Activated CD4-positive, alpha-beta T cell treated with anti-CD3 and anti-CD28 coated beads, Interleukin-2, amount 10 ng/mL, durations not matched to agents 24 days and 14 days (primary cell): ENCODE results near the gene DRP2. TPM values are rescaled to one million over a fixed set of nuclear protein-coding genes. Genes with fewer than 3 reads are reported as not detected.
A peak's percentile ranks its signal among the peaks of the same experiment; 100 is the strongest.
"Not testable (repeated sequence)": the region's sequence is repeated elsewhere in the genome, so short reads cannot be mapped to it uniquely, and the experiment has no call there.

Source experiments
- DNase-seq: peaks from one replicate; pipeline ENCODE4 v3.0.0; 2022
- H3K27ac Mint-ChIP-seq: one replicate; pipeline ENCODE4 v1.8.0; 2022; ENCODE audit warnings: mild to moderate bottlenecking, mixed read lengths
- H3K27me3 Mint-ChIP-seq: one replicate; pipeline ENCODE4 v1.8.0; 2022; ENCODE audit warnings: mixed read lengths
- H3K36me3 Mint-ChIP-seq: one replicate; pipeline ENCODE4 v1.8.0; 2022; ENCODE audit warnings: low read depth, mild to moderate bottlenecking, mixed read lengths
- H3K4me1 Mint-ChIP-seq: one replicate; pipeline ENCODE4 v1.8.0; 2021; ENCODE audit warnings: mixed read lengths
- H3K4me3 Mint-ChIP-seq: one replicate; pipeline ENCODE4 v1.8.0; 2022; ENCODE audit warnings: mild to moderate bottlenecking, moderate library complexity, mixed read lengths
- H3K9me3 Mint-ChIP-seq: one replicate; pipeline ENCODE4 v1.8.0; 2021; ENCODE audit warnings: mixed read lengths
- intact Hi-C: fragments of 100-400 bp; cut with micrococcal nuclease; formaldehyde crosslinking; loops from one replicate; pipeline ENCODE4 v1.15.1; 2023
- total RNA-seq: library from RNA; stranded (reverse); gene quantifications from 2 replicates; pipeline ENCODE4 v1.2.3, GENCODE V29; 2022

DRP2 gene
- total RNA-seq, 1 donor from 2014 or later = 0.28 TPM

- H3K36me3 Mint-ChIP-seq = no peaks in the 10 kb centered on the region
These were observed 46.4 kb downstream of the DRP2 start for GRCh38 chrX:101265869-101266428.

GRCh38 chrX:101274198-101274597, 54.6 kb downstream of the DRP2 start:
- Mint-ChIP-seq H3K27me3 (no peaks in the 10 kb centered on the region), H3K36me3 (no peaks in the 10 kb centered on the region)

More at GRCh38 chrX:101265869-101266428, 46.4 kb downstream of the DRP2 start:
- H3K27ac Mint-ChIP-seq = no peak overlapping the region
- intact Hi-C loops = no loop called here
- H3K27me3 Mint-ChIP-seq = no peaks in the 10 kb centered on the region
- no peaks in the 10 kb centered on the region for H3K9me3 Mint-ChIP-seq
- H3K4me1 Mint-ChIP-seq = no peaks in the 10 kb centered on the region
- no peak overlapping the region for H3K4me3 Mint-ChIP-seq
- no peak for DNase-seq

GRCh38 chrX:101276238-101276637, 56.7 kb downstream of the DRP2 start:
- no peaks in the 10 kb centered on the region for H3K9me3 Mint-ChIP-seq
- H3K4me3 Mint-ChIP-seq = no peak overlapping the region
- no peaks in the 10 kb centered on the region for H3K4me1 Mint-ChIP-seq
- DNase-seq = no peak
- no peaks in the 10 kb centered on the region for H3K36me3 Mint-ChIP-seq
- no peaks in the 10 kb centered on the region for H3K27me3 Mint-ChIP-seq
- no peak overlapping the region for H3K27ac Mint-ChIP-seq
- intact Hi-C loops = no loop called here

More at GRCh38 chrX:101274198-101274597, 54.6 kb downstream of the DRP2 start:
- Mint-ChIP-seq H3K4me3 (no peak overlapping the region), H3K4me1 (no peaks in the 10 kb centered on the region), H3K27ac (no peak overlapping the region), H3K9me3 (no peaks in the 10 kb centered on the region)
- no peak for DNase-seq
- intact Hi-C loops = no loop called here

GRCh38 chrX:101287402-101287801, 67.8 kb downstream of the DRP2 start:
- no peaks in the 10 kb centered on the region for H3K36me3 Mint-ChIP-seq
- intact Hi-C loops = loop anchor here (2.0 to 10.0 kb wide), 3 partner anchors 83 to 600 kb away; no protein-coding TSS in a partner anchor
- no peaks in the 10 kb centered on the region for H3K4me1 Mint-ChIP-seq
- H3K27ac Mint-ChIP-seq = no peak overlapping the region
- H3K4me3 Mint-ChIP-seq = no peak overlapping the region
- no peaks in the 10 kb centered on the region for H3K9me3 Mint-ChIP-seq
- DNase-seq = peak; percentile 71
- H3K27me3 Mint-ChIP-seq = peaks cover 4% of the 10 kb centered on the region

- no peaks in the 10 kb centered on the region for H3K4me1 Mint-ChIP-seq
- H3K27me3 Mint-ChIP-seq = peaks cover 9% of the 10 kb centered on the region
- DNase-seq = no peak
- intact Hi-C loops = no loop called here
- no peaks in the 10 kb centered on the region for H3K36me3 Mint-ChIP-seq
- no peak within 1 kb of the TSS for H3K4me3 Mint-ChIP-seq
- no peaks in the 10 kb centered on the region for H3K9me3 Mint-ChIP-seq
- no peak within 1 kb of the TSS for H3K27ac Mint-ChIP-seq
These were observed 71.5 kb downstream of the DRP2 start, which contains the start of gene TAF7L for GRCh38 chrX:101290957-101291603. TSS of gene TAF7L (minus strand) at chrX:101291334. CDS start at chrX:101287543, 3,791 bp downstream.

GRCh38 chrX:101295603-101296002, 76.0 kb downstream of the DRP2 start:
- H3K9me3 Mint-ChIP-seq, H3K27me3 Mint-ChIP-seq, H3K27ac Mint-ChIP-seq, H3K4me3 Mint-ChIP-seq, intact Hi-C loops, H3K36me3 Mint-ChIP-seq, H3K4me1 Mint-ChIP-seq, DNase-seq: not testable (repeated sequence)

- Mint-ChIP-seq H3K27me3 (no peaks in the 10 kb centered on the region), H3K9me3 (no peaks in the 10 kb centered on the region), H3K4me3 (no peak overlapping the region), H3K36me3 (no peaks in the 10 kb centered on the region), H3K4me1 (no peaks in the 10 kb centered on the region), H3K27ac (no peak overlapping the region)
- DNase-seq = no peak
- intact Hi-C loops = no loop called here
These were observed 84.2 kb downstream of the DRP2 start for GRCh38 chrX:101303790-101304189.

Other genes with a start within 250 kb of the DRP2 start
- gene TRMT2B, start 167.7 kb upstream of the DRP2 start, total RNA-seq = 19.7 and 19.8 TPM in 2 replicates
- not detected in 2 replicates for gene TMEM35A, start 140.9 kb upstream of the DRP2 start, total RNA-seq
- 14.9 and 19.4 TPM in 2 replicates for gene CENPI, start 121.6 kb upstream of the DRP2 start, total RNA-seq
- 0.19 TPM in 1 of 2 replicates, not detected in the other for gene TAF7L, start 71.5 kb downstream of the DRP2 start, total RNA-seq
- gene TIMM8A, start 129.0 kb downstream of the DRP2 start, total RNA-seq = 28.3 and 32.8 TPM in 2 replicates
- not detected in 2 replicates for gene BTK, start 166.4 kb downstream of the DRP2 start, total RNA-seq
- gene RPL36A, start 171.2 kb downstream of the DRP2 start, total RNA-seq = 252 and 278 TPM in 2 replicates
- 66.6 and 70.7 TPM in 2 replicates for gene GLA, start 188.1 kb downstream of the DRP2 start, total RNA-seq
- gene HNRNPH2, start 188.4 kb downstream of the DRP2 start, total RNA-seq = 19.9 and 21.5 TPM in 2 replicates